Measurements from ENCODE around the gene ALAS1. TPM values are rescaled to one million over a fixed set of nuclear protein-coding genes. Genes with fewer than 3 reads are reported as not detected.

The ALAS1 gene
- total and polyA plus RNA-seq, 2 of the 13 experiments (the other 11 are each of a cell fraction or from before 2014, with no cell fraction given) = 36.0 to 43.2 TPM

GRCh38 chr3:52176951-52177700 is 20.8 kb upstream of the ALAS1 start (continued):
- no peak for TF ChIP-seq SIN3B (IDR thresholded peaks at IDR 0.05; ENCODE audit: low read length)
- TF ChIP-seq RAD21 (CRISPR knock-in tag; IDR thresholded peaks at IDR 0.05) = no peak
- TF ChIP-seq ARID3A (IDR thresholded peaks at IDR 0.05; ENCODE audit: low read depth, low read length) = 0 out of 2 replicates have a peak, but pooled peaks have one; percentile 32
- peak; percentile 77; the same call in 1 of the 2 replicates for TF ChIP-seq ZNF547 (CRISPR knock-in tag; IDR thresholded peaks at IDR 0.05)
- TF ChIP-seq SNRNP70 (IDR thresholded peaks at IDR 0.05; ENCODE audit: low read depth, low read length) = no peak
- TF ChIP-seq HOXA7 (CRISPR knock-in tag; IDR thresholded peaks at IDR 0.05) = no peak
- TF ChIP-seq ATF7-NPFF (CRISPR knock-in tag; IDR thresholded peaks at IDR 0.05; ENCODE audit: low read depth) = no peak
- TF ChIP-seq ZMYM2 (CRISPR knock-in tag; IDR thresholded peaks at IDR 0.05) = no peak
- TF ChIP-seq HNF4A (CRISPR knock-in tag; IDR thresholded peaks at IDR 0.05) = peak; percentile 89
- no peak for TF ChIP-seq U2AF1 (optimal IDR thresholded peaks at IDR 0.05; ENCODE audit: low read depth, low read length)
- TF ChIP-seq PRMT3 (CRISPR knock-in tag; IDR thresholded peaks at IDR 0.05; ENCODE audit: borderline replicate concordance, low read depth) = no peak
- TF ChIP-seq KIAA2018 (CRISPR knock-in tag; IDR thresholded peaks at IDR 0.05; ENCODE audit: borderline replicate concordance) = no peak
- TF ChIP-seq KDM5B (CRISPR knock-in tag; IDR thresholded peaks at IDR 0.05; ENCODE audit: borderline replicate concordance) = peak; percentile 70; the same call in 1 of the 2 replicates
- TF ChIP-seq ZNF615 (CRISPR knock-in tag; IDR thresholded peaks at IDR 0.05; ENCODE audit: borderline replicate concordance) = no peak
- TF ChIP-seq ZNF136 (CRISPR knock-in tag; IDR thresholded peaks at IDR 0.05; ENCODE audit: low read depth) = 0 out of 2 replicates have a peak, but pooled peaks have one; percentile 39
- peak; percentile 25 to 50; a peak in 2 of 4 replicates for TF ChIP-seq POLR2A (IDR thresholded peaks at IDR 0.05; ENCODE audit: insufficient read depth in 1 of 2, low read depth in 2 of 2, low read length in 2 of 2)
- 0 out of 2 replicates have a peak, but pooled peaks have one; percentile 40 for TF ChIP-seq ZNF746 (CRISPR knock-in tag; IDR thresholded peaks at IDR 0.05)
- no peak; the same call in 1 of the 2 replicates for TF ChIP-seq KLF12 (CRISPR knock-in tag; IDR thresholded peaks at IDR 0.05; ENCODE audit: borderline replicate concordance)
- TF ChIP-seq, protein P1, sequence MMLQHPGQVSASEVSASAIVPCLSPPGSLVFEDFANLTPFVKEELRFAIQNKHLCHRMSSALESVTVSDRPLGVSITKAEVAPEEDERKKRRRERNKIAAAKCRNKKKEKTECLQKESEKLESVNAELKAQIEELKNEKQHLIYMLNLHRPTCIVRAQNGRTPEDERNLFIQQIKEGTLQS (CRISPR knock-in tag; IDR thresholded peaks at IDR 0.05) = 0 out of 2 replicates have a peak, but pooled peaks have one; percentile 63
- peak; percentile 69; the same call in 1 of the 2 replicates for TF ChIP-seq FOXJ3 (CRISPR knock-in tag; IDR thresholded peaks at IDR 0.05; ENCODE audit: borderline replicate concordance)

Measured in HepG2 (cell line).